Stimulated activated naive CD8-positive, alpha-beta T cell treated with anti-CD3 and anti-CD28 coated beads, Interleukin-15, Interleukin-2, amounts not matched to agents 100 ng/mL and 50 ng/mL, for 24 hours (primary cell): ENCODE results near the gene NUPR1.

ENCODE experiments used
- H3K27ac Mint-ChIP-seq: one replicate; pipeline ENCODE4 v1.8.0; 2021; ENCODE audit warnings: mild to moderate bottlenecking, mixed read lengths
- H3K27me3 Mint-ChIP-seq: one replicate; pipeline ENCODE4 v1.8.0; 2021; ENCODE audit warnings: mixed read lengths
- H3K36me3 Mint-ChIP-seq: one replicate; pipeline ENCODE4 v1.8.0; 2021; ENCODE audit warnings: low read depth, mixed read lengths
- H3K4me1 Mint-ChIP-seq: one replicate; pipeline ENCODE4 v1.8.0; 2021; ENCODE audit warnings: low read depth, mixed read lengths
- H3K4me3 Mint-ChIP-seq: one replicate; pipeline ENCODE4 v1.8.0; 2021; ENCODE audit warnings: mild to moderate bottlenecking, mixed read lengths
- H3K9me3 Mint-ChIP-seq: one replicate; pipeline ENCODE4 v1.8.0; 2021; ENCODE audit warnings: mixed read lengths

The NUPR1 gene

GRCh38 chr16:28524681-28525171, 14.0 kb downstream of the NUPR1 start:
- Mint-ChIP-seq H3K9me3 (no peaks in the 10 kb centered on the region), H3K27me3 (no peaks in the 10 kb centered on the region), H3K4me1 (peaks cover 10% of the 10 kb centered on the region), H3K27ac (no peak overlapping the region), H3K36me3 (no peaks in the 10 kb centered on the region), H3K4me3 (no peak overlapping the region)

GRCh38 chr16:28522792-28523191, 16.0 kb downstream of the NUPR1 start:
- peaks cover 10% of the 10 kb centered on the region for H3K4me1 Mint-ChIP-seq

GRCh38 chr16:28521436-28521835, 17.3 kb downstream of the NUPR1 start:
- Mint-ChIP-seq H3K36me3 (no peaks in the 10 kb centered on the region), H3K27me3 (no peaks in the 10 kb centered on the region), H3K4me1 (peaks cover 10% of the 10 kb centered on the region)

More at GRCh38 chr16:28522792-28523191, 16.0 kb downstream of the NUPR1 start:
- H3K4me3 Mint-ChIP-seq, result no peak overlapping the region
- H3K9me3 Mint-ChIP-seq, result no peaks in the 10 kb centered on the region
- no peak overlapping the region for H3K27ac Mint-ChIP-seq
- H3K27me3 Mint-ChIP-seq, result no peaks in the 10 kb centered on the region
- H3K36me3 Mint-ChIP-seq, result no peaks in the 10 kb centered on the region

GRCh38 chr16:28520672-28521071, 18.1 kb downstream of the NUPR1 start:
- no peak overlapping the region for H3K27ac Mint-ChIP-seq
- H3K4me3 Mint-ChIP-seq, result no peak overlapping the region
- H3K4me1 Mint-ChIP-seq, result peaks cover 10% of the 10 kb centered on the region
- H3K9me3 Mint-ChIP-seq, result no peaks in the 10 kb centered on the region
- H3K36me3 Mint-ChIP-seq, result no peaks in the 10 kb centered on the region
- H3K27me3 Mint-ChIP-seq, result no peaks in the 10 kb centered on the region

More at GRCh38 chr16:28521436-28521835, 17.3 kb downstream of the NUPR1 start:
- H3K4me3 Mint-ChIP-seq, result no peak overlapping the region
- no peak overlapping the region for H3K27ac Mint-ChIP-seq
- no peaks in the 10 kb centered on the region for H3K9me3 Mint-ChIP-seq

DNA sequence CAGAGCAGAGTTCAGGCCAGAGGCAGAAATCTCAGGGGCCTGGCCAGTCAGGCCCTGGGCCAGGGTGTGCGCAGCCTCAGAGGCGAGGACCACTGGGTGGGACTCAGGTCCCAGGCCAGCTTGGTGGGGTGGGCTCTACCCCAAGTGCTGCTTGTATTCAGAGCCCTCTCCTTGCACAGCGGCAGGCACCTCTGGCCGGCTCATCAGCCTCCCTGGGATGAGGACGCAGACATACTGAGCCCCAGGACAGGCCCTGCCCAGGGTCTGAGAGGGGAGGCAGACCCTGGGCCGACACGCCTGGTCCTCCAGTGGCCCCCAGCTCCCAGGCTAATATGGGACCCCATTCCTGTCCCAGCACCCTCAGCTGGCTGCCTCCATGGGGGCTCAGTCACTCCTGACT, 24.5 kb downstream of the NUPR1 start:
- H3K27me3 Mint-ChIP-seq, result no peaks in the 10 kb centered on the region
- H3K4me3 Mint-ChIP-seq, result no peak overlapping the region
- H3K27ac Mint-ChIP-seq, result no peak overlapping the region
- H3K36me3 Mint-ChIP-seq, result no peaks in the 10 kb centered on the region
- peaks cover 4% of the 10 kb centered on the region for H3K4me1 Mint-ChIP-seq
- no peaks in the 10 kb centered on the region for H3K9me3 Mint-ChIP-seq

- Mint-ChIP-seq H3K27me3 (no peaks in the 10 kb centered on the region), H3K9me3 (no peaks in the 10 kb centered on the region), H3K36me3 (no peaks in the 10 kb centered on the region), H3K4me3 (no peak overlapping the region), H3K27ac (no peak overlapping the region), H3K4me1 (peaks cover 4% of the 10 kb centered on the region)
Measured at GRCh38 chr16:28513484-28514181, 25.1 kb downstream of the NUPR1 start.

- Mint-ChIP-seq H3K9me3 (no peaks in the 10 kb centered on the region), H3K27me3 (no peaks in the 10 kb centered on the region), H3K4me3 (no peak overlapping the region), H3K27ac (no peak overlapping the region), H3K36me3 (no peaks in the 10 kb centered on the region), H3K4me1 (peaks cover 20% of the 10 kb centered on the region)
Measured at GRCh38 chr16:28511801-28512789, 26.7 kb downstream of the NUPR1 start.

GRCh38 chr16:28511031-28511430, 27.7 kb downstream of the NUPR1 start:
- no peaks in the 10 kb centered on the region for H3K36me3 Mint-ChIP-seq
- H3K4me1 Mint-ChIP-seq, result peaks cover 29% of the 10 kb centered on the region
- H3K27ac Mint-ChIP-seq, result no peak overlapping the region
- H3K27me3 Mint-ChIP-seq, result no peaks in the 10 kb centered on the region
- H3K4me3 Mint-ChIP-seq, result no peak overlapping the region
- H3K9me3 Mint-ChIP-seq, result no peaks in the 10 kb centered on the region

- H3K27me3 Mint-ChIP-seq, result no peaks in the 10 kb centered on the region
- H3K36me3 Mint-ChIP-seq, result no peaks in the 10 kb centered on the region
- H3K4me1 Mint-ChIP-seq, result peaks cover 27% of the 10 kb centered on the region
- no peaks in the 10 kb centered on the region for H3K9me3 Mint-ChIP-seq
- H3K4me3 Mint-ChIP-seq, result no peak overlapping the region
- H3K27ac Mint-ChIP-seq, result no peak overlapping the region
Measured at GRCh38 chr16:28505489-28506137, 33.2 kb downstream of the NUPR1 start.

GRCh38 chr16:28504707-28505404, 33.9 kb downstream of the NUPR1 start:
- Mint-ChIP-seq H3K4me1 (peaks cover 34% of the 10 kb centered on the region), H3K4me3 (no peak overlapping the region), H3K9me3 (no peaks in the 10 kb centered on the region), H3K36me3 (no peaks in the 10 kb centered on the region), H3K27me3 (no peaks in the 10 kb centered on the region), H3K27ac (no peak overlapping the region)

DNA sequence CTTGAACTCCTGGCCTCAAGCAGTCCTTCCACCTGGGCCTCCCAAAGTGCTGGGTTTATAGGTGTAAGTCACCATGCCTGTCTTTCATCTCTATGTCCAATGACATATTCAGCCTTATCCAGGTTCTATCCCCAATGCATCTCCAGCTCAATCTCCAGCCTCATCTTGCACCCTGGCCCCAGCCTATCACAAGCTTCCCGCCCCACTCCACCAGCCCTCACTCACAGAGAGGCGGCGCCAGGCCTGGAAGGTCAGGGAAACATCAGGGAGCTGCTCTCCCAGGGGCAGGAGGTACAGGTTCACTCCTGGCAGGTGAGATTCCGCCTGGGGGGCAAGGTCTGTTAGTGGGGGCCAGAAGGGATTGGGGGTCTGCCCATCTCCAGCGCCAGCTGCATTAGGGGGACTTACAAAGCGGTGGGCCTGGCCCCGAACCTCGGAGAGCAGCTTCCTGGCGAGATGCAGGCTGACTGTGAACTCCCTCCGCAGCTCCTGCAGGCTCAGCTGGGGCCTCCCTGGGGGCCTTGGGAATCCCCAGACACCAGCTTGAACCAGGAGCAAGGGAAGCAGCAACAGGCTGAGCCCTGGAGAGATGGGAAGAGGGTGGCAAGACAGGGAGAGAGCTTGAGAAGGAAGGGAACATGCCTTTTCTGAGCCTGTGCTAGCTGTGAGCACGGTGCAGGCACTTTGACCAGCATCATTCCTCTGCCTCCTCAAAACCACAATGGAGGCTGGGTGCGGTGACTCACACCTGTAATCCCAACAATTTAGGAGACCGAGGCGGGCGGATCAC, 35.1 kb downstream of the NUPR1 start:
- H3K27ac Mint-ChIP-seq, result no peak overlapping the region
- H3K27me3 Mint-ChIP-seq, result no peaks in the 10 kb centered on the region

GRCh38 chr16:28502290-28502689, 36.5 kb downstream of the NUPR1 start:
- Mint-ChIP-seq H3K4me1 (peaks cover 23% of the 10 kb centered on the region), H3K36me3 (no peaks in the 10 kb centered on the region), H3K27me3 (no peaks in the 10 kb centered on the region), H3K9me3 (no peaks in the 10 kb centered on the region), H3K4me3 (no peak overlapping the region), H3K27ac (no peak overlapping the region)

More for the DNA sequence above, 35.1 kb downstream of the NUPR1 start:
- Mint-ChIP-seq H3K4me1 (peaks cover 36% of the 10 kb centered on the region), H3K4me3 (no peak overlapping the region), H3K36me3 (no peaks in the 10 kb centered on the region), H3K9me3 (no peaks in the 10 kb centered on the region)

GRCh38 chr16:28501258-28502232, 37.2 kb downstream of the NUPR1 start:
- no peak overlapping the region for H3K27ac Mint-ChIP-seq
- H3K36me3 Mint-ChIP-seq, result no peaks in the 10 kb centered on the region
- H3K9me3 Mint-ChIP-seq, result no peaks in the 10 kb centered on the region
- no peak overlapping the region for H3K4me3 Mint-ChIP-seq
- H3K27me3 Mint-ChIP-seq, result no peaks in the 10 kb centered on the region
- H3K4me1 Mint-ChIP-seq, result peaks cover 23% of the 10 kb centered on the region
